ENCODE data around the gene TUBGCP6. TPM values are rescaled to one million over a fixed set of nuclear protein-coding genes. Genes with fewer than 3 reads are reported as not detected.
"Not testable (repeated sequence)": the region's sequence is repeated elsewhere in the genome, so short reads cannot be mapped to it uniquely, and the experiment has no call there.

Gene TUBGCP6
- total RNA-seq, 1 donor from 2014 or later: 21.2 TPM

DNA sequence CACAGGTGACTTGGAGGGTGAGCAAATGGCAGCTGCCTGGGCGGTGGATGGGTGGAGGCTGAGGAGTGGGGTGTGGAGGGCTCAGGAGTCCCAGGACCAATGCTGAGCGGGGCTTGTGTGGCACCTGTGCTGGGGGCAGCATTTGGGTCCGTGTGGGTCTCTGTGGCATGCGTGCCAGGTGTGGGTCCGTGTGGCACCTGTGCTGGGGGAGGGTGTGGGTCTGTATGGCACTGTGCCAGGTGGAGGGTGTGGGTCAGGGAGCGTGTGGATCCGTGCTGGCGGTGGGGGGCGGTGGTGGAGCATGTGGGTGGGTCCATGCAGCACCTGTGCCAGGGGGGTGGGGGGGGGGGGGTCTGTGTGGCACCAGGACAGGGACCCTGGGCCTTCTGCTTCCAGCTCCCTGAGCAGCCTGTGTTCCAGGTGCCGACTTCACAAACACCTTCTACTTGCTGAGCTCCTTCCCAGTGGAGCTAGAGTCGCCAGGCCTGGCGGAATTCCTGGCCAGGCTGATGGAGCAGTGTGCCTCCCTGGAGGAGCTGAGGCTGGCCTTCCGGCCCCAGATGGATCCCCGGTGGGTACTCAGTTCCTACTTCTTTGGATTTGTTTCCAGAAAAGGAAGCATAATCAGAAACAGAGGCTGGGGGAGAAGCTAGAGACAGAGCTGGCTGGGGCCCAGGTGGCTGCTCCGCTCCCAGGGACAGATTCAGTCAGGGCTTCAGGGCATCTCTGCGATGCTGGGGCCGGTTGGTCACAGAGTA, 29.3 kb downstream of the TUBGCP6 start:
- no peak for DNase-seq (ENCODE audit: low read depth in 2 of 2)

DNA sequence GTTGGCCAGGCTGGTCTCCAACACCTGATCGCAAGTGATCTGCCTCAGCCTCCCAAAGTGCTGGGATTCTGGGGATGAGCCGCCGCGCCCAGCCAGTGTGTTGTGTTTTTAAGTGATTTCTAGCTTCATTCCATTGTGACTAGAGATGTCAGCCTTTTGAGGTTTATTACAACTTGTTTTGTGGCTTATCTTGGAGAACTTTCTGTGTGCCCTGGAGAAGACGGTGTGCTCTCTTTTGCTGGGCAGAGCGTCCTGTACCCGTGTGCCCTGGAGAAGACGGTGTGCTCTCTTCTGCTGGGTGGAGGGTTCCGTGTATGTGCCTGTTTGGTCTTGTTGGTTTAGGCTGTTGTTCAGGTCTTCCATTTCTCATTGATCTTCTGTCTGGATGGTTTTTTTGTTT, 31.6 kb downstream of the TUBGCP6 start:
- no peak for DNase-seq (ENCODE audit: low read depth in 2 of 2)

DNA sequence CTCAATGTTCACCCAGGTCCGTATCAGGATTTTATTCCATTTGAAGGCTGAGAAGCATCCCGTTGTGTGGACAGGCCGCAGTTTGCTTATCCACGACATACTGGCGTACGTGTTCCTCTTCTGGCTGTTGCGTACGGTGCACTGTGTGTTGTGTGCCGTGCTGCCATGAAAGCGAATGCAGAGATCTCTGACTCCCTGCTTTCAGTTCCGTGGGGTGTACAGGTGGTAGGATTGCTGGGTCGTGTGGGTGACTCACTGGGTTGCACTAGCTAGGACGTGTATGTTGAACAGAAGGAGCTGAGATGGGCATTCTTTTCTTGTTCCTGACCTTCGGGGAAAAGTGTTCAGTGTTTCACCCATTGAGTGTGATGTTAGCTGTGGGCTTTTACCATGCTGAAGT, 33.7 kb downstream of the TUBGCP6 start:
- no peak for DNase-seq (ENCODE audit: low read depth in 2 of 2)

DNA sequence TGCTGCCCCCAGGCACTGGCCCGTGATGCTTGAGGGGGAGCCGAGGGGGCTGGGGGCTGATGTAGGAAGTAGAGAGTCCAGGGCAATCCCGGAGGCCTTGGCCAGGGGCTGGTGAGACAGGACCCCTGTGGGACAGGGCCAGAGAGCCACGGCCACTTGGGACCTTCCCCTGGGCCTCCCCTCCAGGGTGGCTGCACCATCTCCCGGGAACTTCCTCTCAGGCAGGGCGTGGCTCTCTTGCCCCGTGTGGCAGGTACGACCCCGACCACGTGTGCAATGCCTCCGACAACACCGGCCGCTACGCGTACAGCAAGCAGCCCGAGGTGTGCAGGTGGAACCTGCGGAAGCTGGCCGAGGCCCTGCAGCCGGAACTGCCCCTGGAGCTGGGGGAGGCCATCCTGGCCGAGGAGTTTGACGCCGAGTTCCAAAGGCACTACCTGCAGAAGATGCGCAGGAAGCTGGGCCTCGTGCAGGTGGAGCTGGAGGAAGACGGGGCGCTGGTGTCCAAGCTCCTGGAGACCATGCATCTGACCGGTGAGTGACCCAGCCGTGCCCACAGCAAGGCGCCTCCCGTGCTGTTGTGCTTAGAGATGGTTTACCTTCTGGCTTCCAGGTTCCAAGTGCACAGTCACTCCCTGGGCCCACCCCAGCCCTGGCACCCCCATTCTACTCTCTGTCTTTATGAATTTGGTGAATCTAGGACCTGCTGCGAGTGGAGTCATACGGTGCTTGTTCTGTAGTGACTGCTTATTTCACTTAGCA, 34.3 kb downstream of the TUBGCP6 start:
- no peak for DNase-seq (ENCODE audit: low read depth in 2 of 2)

DNA sequence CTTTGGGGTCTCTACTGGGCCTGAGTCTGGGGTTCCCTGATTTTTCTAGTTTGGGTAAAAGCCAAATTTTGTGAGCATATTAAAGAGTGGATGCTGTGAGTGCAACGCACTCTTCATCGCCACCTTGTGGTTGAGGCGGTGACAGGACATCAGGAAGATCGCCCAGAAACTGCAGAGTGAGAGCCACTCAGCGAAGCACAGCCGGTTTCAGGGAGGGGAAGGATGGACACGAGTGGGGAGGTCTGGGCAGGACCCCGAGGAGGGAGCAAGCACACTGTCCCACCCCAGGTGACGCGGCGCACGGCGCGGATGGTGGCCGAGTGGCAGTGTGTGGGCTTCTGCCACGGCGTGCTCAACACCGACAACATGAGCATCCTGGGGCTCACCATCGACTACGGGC, 34.9 kb downstream of the TUBGCP6 start:
- DNase-seq (ENCODE audit: low read depth in 2 of 2): peak; percentile 69 to 76

DNA sequence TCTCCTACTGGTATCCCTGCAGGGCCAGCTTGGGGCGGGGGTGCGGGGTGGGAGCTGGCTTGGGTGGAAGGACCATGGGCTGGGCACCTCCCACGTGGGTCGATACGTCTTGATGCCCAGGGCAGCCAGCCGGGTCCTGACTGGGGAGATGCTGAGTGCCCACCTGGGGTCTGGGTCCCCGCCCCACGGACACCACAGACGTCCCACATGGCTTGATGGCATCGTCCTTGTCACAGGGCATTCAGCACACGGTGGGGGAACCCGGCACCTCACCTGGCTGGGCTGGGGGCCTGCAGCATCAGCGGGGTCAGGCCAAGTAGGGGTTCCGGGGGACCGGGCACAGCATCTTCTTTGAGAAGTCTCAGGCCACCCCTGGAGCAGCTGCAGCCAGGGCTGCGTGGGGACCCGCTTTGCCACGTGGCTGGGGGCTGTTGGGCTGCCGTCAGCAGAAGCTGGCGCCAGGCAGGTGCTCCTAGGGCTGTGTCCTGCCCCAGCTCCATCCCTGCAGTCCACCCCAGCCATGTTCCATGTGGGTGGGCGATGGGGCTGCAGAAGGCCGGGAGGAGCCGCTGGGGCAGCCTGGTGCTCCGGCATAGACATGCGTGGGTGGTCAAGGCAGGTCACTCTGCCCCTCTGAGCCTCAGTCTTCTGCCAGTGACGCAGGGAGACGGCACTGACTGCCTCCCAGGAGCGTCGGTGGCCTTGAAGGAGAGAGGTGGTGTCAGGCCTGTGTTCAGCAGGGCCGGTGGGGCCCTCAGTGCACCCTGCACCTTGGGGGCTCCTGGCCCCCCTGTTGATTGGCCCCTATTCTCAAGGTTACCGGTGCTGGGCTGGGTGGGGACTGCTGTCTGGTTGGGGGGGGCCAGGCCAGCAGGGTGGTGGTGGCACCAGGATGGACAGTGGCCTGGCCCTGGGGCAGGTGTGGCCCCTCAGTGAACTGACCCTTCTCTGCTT, 35.6 kb downstream of the TUBGCP6 start:
- DNase-seq (ENCODE audit: low read depth in 2 of 2): no peak

DNA sequence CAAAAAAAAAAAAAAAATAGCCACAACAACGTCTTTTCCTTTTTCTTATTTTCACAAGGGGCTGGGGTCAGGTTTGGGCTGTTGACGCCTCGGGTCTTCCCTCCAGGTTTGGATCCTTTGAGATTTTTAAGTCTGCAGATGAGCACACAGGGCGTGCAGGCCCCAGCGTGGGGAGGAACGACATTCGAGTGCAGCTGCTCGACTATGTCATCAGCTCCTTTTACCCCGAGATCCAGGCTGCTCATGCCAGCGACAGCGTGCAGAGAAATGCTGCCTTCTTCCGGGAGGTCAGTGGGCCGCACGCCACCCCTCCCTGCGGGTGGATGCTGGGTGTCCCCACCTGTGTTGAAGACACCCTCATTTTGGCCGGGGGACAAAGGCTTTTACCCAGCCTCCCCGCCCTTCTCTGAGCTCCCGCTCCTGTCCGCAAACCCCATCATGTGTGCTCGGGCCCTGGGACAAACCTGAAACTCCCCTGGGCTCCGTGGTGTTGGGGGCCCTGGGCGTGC, 36.3 kb downstream of the TUBGCP6 start:
- DNase-seq (ENCODE audit: low read depth in 2 of 2): no peak

DNA sequence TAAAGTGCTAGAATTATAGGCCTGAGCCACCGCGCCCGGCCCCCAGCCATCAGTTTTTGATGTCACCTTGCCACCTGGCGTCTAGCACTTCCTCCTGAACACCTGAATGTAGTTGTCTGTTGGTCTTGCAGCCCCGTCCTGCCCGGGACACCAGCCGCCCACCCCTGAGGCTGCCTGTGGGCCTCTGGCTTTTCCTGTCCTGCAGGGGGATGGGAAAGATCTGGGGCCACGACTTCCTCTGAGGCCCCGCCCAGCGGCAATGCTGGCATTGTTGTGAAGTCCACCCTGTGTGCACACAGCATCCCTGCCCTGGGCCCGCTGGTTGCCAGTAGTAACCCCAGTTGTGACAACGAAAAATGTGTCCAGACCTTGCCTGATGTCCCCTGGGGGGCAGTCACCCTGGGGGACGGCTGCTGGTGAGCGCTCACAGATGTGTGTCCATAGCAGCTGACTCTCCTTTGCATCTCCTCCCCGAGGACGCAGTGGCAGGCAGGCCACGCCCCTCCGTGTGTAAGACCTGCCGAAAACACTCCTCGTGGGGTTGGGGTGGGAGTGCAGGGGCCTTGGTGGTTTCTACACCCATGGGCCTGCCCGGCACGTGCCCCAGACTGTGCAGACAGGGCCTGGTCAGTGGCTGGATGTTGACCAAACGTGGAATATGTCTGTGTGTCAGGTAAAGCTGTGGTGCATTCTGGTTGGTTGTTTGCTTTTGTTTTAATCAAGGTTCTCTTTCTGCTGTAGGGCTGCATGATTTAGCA, 37.3 kb downstream of the TUBGCP6 start:
- DNase-seq (ENCODE audit: low read depth in 2 of 2): peak; percentile 57 to 84

DNA sequence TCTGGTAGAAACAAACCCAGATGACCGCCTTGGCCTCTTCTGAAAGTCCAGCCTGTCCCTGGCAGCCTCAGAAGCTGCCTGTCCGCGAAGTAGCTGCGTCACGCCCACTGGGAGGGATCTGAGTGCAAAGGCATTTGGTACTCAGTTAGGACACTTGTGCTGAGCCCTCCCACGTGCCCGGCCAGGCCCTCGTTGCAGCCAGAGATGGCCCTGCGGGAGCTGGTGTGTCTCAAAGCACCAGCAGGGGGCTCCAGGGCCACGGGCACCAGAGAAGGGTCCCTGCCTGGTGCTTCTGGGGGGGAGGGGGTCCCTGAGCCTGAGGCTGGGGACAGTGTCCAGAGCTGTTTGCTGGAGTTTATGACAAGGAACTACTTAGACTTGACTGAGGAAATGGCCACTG, 38.2 kb downstream of the TUBGCP6 start:
- DNase-seq (ENCODE audit: low read depth in 2 of 2): peak; percentile 29 to 55

DNA sequence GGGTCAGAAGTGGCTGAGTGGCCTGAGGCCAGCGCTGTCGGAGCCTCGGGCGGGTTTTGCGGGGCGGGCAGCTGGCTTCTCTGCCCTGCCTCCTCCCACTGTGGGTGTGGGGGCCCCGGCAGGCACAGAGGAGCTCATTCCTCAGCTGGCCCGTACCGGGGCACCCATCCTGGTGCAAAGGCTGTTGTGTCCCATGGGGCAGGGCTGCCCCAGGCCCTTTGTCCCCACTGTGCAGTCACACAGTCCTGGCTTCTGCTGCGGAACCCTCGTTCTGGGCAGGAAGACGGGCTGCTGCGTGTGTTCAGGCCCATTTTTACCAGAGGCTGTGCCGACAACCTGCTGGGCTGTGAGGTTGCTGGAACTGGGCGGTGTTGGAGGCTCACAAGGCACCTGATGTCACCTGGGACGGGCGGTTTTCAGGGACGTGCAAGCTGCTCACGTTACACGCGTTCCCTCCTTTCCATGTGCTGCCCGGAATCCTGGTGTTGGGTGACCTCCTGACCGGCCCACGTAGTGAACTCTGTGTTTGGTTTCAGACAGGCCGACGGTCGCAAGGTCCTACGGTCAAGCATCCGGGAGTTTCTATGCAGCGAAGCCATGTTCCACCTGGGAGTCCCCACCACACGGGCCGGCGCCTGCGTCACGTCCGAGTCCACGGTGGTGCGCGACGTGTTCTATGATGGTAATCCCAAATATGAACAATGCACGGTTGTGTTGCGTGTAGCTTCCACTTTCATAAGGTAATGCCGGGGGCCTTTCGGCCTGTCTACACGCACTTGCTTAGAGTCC, 38.8 kb downstream of the TUBGCP6 start:
- DNase-seq (ENCODE audit: low read depth in 2 of 2): no peak

DNA sequence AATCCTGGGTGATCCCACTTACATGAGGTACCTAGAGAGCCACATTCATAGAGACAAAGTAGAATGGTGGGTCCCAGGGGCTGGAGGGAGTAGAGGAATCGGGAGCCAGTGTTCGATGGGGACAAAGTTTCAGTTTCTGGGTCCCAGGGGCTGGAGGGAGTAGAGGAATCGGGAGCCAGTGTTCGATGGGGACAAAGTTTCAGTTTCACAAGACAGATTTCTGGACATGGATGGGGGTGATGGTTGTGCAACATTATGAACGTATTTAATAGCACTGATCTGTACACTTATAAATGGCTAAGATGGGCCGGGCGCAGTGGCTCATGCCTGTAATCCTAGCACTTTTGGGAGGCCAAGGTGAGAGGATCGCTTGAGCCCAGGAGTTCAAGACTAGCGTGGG, 39.8 kb downstream of the TUBGCP6 start:
- not testable (repeated sequence) for DNase-seq (ENCODE audit: low read depth in 2 of 2)

DNA sequence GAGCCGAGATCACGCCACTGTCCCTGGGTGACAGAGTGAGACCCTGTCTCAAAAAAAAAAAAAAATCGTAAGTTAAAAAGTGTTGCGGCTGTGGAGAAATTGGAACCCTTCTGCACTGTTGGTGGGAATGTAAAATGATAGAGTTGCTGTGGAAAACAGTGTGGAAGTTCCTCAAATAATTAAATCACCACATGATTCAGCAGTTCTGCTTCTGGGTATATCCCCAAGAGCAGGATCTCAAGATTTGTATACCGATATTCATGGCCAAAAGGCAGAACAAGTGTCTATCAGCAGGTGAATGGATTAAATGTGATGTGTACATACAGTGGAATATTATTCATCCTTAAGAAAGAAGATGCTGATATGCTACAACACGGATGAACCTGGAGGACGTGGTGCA, 40.3 kb downstream of the TUBGCP6 start:
- no peak for DNase-seq (ENCODE audit: low read depth in 2 of 2)

DNA sequence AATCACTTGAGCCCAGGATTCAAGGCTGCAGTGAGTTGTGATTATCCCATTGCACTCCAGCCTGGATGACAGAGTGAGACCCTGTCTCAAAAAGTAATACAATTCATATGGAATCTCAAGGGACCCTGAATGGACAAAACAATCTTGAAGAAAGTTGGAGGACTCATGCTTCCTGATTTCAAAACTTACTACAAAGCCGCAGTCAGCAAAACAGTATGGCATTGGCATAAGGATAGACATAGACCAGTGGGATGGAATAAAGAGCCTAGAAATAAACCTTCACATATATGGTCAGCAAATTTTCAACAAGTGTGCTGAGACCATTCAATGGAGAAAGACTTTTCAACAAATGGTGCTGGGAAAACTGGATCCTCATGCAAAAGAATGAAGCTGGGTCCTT, 41.5 kb downstream of the TUBGCP6 start:
- DNase-seq (ENCODE audit: low read depth in 2 of 2): no peak

DNA sequence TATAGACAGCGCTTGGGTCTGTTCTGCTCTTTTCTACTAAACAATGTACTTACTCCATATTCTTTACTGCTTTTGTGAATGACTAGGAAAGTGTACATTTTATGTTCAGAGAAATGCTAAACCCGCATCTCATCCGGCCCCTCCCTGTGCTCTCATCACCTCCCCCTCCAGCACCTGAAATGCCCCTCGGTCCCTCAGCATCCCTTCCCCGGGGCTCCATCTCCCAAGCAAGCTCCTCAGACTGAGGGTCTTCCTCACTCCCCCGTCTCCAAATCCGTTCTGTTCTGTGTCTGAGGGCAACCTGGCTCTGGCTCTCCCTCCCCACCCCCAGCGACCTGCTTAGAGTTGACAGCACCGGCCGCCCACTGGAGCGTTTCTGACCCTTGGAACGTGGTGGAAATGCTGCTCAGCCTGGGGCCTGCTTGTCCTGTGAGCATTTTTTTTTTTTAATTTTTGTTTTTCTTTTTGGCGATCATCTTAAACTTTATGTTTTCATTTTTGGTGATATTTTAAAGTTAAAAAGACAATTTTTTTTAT, 42.6 kb downstream of the TUBGCP6 start:
- DNase-seq (ENCODE audit: low read depth in 2 of 2): no peak

DNA sequence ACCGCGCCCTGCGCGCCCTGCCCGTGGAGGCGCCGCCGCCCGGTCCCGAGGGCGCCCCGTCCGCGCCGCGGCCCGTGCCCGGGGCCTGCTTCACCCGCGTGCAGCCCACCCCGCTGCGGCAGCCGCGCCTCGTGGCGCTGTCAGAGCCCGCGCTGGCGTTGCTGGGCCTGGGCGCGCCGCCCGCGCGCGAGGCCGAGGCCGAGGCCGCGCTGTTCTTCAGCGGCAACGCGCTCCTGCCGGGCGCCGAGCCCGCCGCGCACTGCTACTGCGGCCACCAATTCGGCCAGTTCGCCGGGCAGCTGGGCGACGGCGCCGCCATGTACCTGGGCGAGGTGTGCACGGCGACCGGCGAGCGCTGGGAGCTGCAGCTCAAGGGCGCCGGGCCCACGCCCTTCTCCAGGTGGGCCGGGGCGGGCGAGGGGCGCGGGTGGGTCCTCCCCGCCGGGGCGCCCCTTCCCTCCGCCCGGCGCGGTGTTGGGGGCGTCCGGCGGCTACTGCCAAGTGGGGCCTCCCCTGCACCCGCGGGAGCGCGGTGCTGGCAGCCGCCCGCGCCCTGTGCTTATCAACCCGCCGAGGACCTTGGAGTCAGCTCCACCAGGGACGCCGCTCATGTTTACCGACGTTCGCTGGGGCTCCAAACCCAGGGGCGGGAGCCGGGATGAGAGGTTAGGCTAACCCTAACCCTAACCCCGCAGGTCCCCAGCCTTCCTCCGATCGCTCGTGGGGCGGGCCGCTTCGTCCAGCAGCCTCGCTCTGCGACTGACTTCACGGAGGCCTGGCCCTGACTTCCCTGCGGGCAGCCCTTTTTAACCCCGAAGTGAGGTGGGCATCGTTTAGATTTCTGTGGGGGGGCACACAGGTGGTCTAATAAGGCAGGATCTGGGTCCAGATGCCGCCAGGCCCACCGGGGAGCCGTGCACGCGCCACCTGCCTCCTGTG, 43.4 kb downstream of the TUBGCP6 start:
- peak; percentile 25 to 48 for DNase-seq (ENCODE audit: low read depth in 2 of 2)

DNA sequence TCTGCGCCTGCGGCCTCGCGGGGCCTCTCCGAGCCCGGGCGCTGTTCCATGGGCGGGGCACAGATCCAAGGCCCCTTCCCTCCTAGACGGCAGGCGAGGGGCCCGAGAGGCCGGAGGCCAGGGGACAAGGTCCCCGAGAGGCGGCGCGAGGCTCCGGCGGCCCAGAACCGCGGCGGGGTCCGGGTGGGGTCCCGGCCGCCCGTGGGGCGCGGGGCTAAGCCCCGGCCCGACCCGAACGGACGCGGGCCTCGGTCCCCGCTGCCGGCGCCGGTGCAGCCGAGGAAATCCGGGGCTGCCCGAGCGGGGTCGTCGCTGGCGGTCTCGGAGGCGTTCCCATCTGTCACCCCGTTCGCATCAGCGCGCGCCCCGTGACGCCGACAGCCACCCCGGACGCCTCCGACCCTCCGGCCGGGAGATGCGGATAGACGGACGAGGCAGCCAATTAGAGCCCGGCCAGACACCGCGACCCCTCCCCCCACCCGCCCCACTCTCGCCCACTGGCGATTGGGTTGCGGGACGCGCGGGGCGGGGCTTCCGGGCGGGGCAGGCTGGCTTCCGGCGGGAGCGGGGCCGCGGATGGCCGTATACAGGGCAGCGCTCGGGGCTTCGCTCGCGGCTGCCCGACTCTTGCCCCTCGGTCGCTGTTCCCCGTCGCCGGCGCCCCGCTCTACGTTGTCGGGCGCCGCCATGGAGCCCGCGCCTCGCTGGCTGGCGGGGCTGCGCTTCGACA, 44.2 kb downstream of the TUBGCP6 start, which contains the start of gene SELENOO:
SELENOO (plus strand) TSS at position 551 of the 730 bp plus-strand sequence; CDS start at position 577, 26 bp downstream.
- peak; percentile 84 to 87 for DNase-seq (ENCODE audit: low read depth in 2 of 2)

DNA sequence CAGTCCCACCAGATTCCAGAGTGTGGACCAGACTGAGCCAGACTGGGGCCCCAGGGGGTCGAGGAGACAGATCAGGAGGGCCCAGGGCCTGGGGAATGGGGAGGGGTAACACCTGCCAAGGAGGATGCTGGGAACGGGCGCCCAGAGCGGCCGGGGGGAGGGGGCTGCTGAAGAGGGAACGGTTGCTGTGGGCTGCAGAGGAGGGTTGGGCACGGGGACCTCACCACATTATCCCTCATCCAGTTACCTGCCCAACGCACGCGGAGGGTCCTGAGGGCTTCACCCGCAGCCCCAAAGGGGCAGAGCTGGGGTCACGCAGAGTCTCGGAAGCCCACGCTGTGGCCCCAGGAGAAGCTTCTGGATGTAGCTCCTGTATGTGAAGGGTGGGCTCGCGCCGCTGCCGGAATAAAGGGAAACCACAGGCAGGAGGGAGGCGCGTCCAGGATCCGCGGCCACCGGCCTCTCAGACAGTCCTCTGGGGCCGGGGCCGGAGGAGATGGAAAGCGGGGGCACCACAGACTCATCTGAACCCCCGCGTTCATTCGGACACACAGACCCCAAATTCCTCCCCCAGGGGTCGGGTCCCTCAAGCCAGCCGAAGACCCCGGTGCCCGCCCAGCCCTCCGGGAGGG, 44.9 kb downstream of the TUBGCP6 start:
- peak in 1 of 2 donors; percentile 27 for DNase-seq (ENCODE audit: low read depth in 2 of 2)

Measured in lung microvascular endothelial cell (primary cell).